GM12872 (cell line): Measurements from ENCODE around the gene WDR91.

Experiments
- TF ChIP-seq, protein P1 (sequence below): IDR thresholded peaks from 3 replicates; pipeline ENCODE4 v1.5.1; 2011; ENCODE audit warnings: low read depth, mild to moderate bottlenecking, low read length, moderate library complexity; ENCODE audit not compliant: insufficient read depth

WDR91 gene

DNA sequence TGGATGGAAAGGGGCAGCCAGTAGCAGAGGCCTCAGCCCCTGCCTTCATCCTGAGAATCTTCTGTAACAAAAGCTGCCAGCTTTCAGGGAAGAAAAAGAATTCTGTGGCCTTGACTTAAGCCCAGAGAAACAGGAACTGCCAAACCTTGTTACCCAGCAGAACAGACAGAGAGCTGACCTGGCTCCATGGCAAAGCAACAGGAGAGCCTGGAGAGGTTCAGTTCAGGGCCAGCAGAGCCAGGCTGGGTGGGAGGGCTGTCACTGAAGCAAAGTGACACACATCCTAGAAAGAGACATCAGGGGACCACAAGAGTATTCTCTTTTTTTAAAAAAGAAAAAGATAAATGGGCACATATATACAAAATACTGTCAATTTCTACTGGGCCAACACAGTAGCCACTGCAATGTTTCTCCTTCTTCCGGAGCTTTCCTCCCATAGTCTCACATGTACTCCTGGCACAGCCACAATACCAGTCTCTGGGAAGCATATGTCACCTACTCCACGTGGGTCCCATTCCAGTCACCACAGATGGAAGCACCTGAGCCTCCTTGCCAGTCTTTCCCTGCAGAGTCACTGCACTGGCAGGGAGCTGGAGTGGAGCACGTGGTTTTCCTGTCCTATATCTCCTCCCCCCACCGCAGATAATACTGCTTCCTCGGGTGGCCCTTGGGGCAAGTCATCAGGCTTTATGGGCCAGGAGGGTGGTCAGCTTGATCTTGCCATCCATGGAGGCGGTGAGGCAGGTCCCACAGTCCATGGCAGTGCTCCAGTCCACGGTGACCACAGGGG is 25.7 kb downstream of the WDR91 start:
- TF ChIP-seq, protein P1, sequence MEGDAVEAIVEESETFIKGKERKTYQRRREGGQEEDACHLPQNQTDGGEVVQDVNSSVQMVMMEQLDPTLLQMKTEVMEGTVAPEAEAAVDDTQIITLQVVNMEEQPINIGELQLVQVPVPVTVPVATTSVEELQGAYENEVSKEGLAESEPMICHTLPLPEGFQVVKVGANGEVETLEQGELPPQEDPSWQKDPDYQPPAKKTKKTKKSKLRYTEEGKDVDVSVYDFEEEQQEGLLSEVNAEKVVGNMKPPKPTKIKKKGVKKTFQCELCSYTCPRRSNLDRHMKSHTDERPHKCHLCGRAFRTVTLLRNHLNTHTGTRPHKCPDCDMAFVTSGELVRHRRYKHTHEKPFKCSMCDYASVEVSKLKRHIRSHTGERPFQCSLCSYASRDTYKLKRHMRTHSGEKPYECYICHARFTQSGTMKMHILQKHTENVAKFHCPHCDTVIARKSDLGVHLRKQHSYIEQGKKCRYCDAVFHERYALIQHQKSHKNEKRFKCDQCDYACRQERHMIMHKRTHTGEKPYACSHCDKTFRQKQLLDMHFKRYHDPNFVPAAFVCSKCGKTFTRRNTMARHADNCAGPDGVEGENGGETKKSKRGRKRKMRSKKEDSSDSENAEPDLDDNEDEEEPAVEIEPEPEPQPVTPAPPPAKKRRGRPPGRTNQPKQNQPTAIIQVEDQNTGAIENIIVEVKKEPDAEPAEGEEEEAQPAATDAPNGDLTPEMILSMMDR = no peak

DNA sequence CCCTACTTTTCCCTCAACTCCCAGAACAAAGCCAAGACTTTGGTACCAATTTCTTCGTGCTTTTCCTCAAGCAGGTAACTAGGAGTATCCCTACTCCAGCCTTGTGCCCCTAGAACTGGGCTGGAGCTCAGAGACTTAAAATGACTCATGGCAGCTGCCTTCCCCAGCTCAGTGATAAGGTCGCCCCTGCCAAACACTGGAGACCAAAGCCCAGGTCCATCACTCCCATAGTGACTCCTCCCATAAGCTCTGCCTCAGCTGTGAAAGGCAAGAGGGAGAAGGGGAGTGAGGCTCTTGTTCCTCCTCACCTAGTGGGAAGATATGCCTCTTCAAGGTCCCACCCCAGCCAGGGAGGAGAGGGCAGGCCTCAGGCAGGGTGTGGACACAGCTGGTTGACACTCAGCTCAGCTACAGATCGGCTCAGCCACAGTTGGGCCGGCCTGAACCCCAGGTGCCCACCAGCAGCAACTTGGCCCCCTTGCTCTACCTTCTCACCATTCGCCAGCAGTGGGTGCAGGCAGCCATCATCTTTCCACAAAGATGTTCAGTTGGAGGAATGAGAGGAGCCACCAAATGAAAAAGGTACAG is 27.0 kb downstream of the WDR91 start:
- TF ChIP-seq, protein P1 = no peak

DNA sequence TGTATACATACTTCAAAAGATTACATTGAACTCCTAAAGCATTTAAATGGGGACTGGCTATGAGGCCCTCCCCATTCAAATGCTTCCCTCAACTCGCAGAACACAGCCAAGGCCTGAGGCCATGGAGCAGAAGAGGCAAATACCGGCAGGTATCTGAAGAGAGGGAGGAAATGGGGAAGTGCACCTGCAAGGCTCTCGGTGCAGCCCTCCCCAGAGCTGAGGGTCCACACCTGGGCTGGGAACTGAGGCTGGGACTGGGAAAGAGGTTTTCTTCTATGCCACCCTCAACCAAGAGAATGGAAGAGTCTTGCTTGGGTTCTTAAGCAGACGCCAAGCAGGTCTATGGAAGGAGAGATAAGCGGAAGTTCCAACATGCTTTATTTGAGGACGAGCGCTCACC is 27.8 kb downstream of the WDR91 start:
- TF ChIP-seq, protein P1 = no peak

DNA sequence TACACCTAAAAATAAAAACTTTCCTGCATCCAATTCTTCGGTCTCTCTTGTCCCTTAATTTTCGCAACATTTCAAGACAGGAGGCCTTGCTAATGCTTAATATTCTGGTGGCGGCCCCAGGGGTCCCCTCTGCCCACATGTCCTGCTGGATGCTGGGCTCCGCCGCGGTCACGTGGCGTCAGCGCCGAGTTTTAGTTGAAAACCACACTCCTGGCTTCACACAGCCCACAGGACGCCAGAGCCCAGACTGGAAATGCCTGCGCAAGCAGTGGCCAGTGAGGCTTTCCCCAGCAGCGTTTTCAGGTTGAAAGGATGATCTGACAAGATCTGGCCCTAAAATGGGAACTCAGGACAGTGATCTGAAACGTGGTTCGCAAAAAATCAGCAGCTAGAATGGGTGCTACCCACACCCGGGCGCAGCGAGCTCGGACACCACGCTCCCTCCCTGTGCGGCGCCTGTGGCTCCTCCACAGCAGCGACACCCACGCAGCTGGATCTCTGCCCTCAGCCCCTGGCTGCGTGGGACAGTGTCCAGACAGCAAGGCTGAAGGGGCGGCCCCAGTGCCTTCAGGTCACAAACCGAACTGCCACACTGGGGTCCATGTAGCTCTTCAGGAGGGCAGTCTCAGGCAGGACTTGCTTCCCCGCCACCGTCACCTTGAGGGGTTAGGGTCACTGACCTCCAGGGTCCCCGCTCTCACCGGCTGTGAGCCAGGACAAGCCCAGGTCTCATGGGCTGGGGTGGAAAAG is 29.2 kb downstream of the WDR91 start:
- TF ChIP-seq, protein P1 = no peak

DNA sequence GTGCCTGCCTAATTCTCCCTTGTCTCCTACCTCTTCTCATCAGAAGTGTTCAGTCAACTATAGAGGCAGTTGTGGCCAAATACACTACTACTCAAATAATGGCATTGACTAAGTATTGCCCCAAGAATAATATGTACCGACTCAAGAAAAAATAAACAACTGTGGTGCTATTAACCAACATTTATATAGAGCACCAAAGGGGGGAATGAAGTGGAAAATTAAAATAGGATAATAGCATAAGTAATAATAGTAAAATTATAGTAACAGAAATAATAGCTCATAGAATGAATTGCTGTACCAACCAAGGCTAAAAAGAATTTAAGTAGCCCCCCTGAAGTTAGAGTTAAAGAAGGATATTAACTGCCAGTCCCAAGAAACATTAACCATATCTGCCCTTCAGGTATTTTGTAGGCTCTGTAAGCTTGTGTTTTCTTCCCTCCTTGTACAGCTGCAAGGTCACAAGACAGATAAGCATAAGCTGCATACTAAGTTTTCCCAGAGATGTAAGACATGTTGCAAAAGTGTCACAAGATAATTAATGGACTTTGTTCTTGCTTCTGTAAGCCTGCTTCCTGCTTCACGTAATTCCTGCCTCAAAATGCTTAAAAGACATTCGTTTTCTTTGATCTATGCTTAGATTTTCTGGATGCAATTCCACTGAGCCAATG is 29.9 kb downstream of the WDR91 start:
- TF ChIP-seq, protein P1 = no peak

DNA sequence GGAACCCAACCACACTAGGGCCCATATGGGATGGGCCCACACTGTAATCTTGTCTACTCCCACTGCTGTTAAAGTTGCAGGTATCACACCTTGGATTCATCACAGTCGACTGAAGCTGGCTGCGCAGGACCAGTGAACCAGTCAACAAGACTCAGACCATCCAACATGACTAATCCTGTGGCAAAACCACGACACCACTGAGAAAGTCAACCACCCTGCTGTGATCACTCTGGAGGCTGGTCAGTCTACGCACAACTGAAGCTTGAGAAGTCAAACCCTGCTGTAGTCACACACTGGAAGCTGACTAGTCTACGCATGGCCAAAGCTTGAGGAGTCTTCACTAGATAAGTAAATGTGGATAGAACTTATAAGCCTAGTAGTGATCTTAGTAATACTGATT is 31.2 kb downstream of the WDR91 start:
- TF ChIP-seq, protein P1 = no peak
